Measurements from ENCODE around the gene AHNAK2. TPM values are rescaled to one million over a fixed set of nuclear protein-coding genes. Genes with fewer than 3 reads are reported as not detected.

The AHNAK2 gene
- total and polyA plus RNA-seq, 4 donors: 3.5 to 26.6 (median 8.1) TPM

DNA sequence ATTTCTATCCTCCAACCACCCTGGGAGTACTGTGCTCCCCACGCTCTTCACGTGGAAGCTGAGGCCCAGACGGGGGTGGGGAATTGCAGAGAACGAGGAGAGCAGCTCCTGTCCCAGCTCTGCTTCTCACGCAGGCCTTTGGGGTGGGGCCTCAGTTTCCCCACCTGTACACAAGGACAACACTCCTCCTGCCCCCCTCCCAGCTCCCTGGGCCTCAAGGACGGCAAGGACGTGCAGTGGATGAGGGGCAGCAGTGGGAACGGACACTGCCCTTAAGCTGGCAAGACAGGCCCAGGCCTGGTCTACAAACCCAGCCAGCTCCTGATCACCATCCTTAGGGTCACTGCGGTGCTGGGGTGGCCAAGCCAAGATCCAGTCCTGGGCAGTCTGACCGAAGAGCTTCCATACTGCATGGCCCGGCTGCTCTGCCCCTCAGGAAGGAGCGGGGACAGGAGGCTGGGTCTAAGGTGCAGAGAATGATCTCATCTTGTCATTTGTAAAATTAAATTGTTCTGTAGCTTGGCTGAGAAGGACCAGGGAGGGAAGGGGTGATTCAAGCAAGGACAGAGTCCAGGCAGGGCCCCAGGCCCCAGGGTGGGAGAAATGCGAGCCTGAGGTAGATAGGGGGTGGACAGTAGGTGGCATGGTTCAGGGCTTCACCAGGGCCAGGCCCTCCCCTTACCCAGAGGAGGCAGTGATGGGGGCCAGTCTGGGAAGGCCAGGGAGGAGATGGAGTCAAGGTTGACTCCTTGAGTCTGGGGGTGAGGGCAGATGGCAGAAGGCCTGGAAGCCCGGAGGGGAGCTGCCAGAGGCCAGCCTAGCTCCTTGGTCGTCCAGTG is 6.1 kb upstream of the AHNAK2 start:
- Histone ChIP-seq H3K27me3 (ENCODE audit: control insufficient read depth in 3 of 3, insufficient read depth in 3 of 3, low read length in 2 of 3) (no peaks in the 10 kb centered on the region), H3K9me3 (ENCODE audit: control insufficient read depth in 4 of 4, insufficient read depth in 3 of 4, low read length in 3 of 4) (no peaks in the 10 kb centered on the region), H3K4me3 (no peak overlapping the region), H3K27ac (ENCODE audit: low read depth in 1 of 2, low read length in 1 of 2) (peak overlapping the region in 1 of 2 donors; percentile 8), H3K9ac (ENCODE audit: insufficient read depth in 1 of 2, low read length in 2 of 2) (no peak overlapping the region), H3K36me3 (ENCODE audit: control insufficient read depth in 4 of 4, insufficient read depth in 4 of 4, low read length in 4 of 4) (peaks cover 0 to 2% (median 0%) of the 10 kb centered on the region in 4 donors), H3K4me1 (ENCODE audit: control insufficient read depth in 5 of 5, insufficient read depth in 5 of 5, low read length in 5 of 5) (peaks cover 0 to 13% (median 3%) of the 10 kb centered on the region in 5 donors)
- TF ChIP-seq, protein P1, sequence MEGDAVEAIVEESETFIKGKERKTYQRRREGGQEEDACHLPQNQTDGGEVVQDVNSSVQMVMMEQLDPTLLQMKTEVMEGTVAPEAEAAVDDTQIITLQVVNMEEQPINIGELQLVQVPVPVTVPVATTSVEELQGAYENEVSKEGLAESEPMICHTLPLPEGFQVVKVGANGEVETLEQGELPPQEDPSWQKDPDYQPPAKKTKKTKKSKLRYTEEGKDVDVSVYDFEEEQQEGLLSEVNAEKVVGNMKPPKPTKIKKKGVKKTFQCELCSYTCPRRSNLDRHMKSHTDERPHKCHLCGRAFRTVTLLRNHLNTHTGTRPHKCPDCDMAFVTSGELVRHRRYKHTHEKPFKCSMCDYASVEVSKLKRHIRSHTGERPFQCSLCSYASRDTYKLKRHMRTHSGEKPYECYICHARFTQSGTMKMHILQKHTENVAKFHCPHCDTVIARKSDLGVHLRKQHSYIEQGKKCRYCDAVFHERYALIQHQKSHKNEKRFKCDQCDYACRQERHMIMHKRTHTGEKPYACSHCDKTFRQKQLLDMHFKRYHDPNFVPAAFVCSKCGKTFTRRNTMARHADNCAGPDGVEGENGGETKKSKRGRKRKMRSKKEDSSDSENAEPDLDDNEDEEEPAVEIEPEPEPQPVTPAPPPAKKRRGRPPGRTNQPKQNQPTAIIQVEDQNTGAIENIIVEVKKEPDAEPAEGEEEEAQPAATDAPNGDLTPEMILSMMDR (IDR thresholded peaks at IDR 0.05; ENCODE audit: control extremely low read depth, extremely low read depth): no peak
- 92 to 95% methylated on average over 15 of the region's 15 CpGs for WGBS, 2 donors
- ATAC-seq (ENCODE audit: insufficient read depth, low FRiP score) (no peak), DNase-seq (no peak)

DNA sequence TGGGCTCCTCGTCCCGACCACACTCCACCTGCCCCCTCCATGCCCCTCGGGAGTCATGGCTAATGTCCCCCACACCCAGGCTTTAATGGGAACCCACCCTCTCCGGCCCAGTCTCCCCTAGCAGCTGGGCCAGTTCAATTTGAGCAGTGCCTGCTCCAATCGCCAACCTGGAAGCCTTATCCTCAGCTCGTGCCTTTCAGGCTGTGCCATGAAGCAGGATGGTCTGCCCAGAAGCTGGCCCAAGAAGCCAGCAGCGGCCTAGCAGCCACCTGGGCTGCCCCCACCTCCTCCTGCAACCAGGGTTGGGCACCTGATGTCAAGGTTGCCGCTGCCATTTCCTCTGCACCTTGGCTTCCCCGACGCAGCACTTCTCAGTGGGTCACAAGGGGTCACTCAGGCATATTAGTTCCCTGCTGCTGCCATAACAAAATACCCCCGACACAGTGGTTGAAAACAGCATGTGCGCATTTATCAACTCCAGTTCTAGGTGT is 5.1 kb upstream of the AHNAK2 start:
- Histone ChIP-seq H3K4me1 (ENCODE audit: control insufficient read depth in 5 of 5, insufficient read depth in 5 of 5, low read length in 5 of 5) (peaks cover 0 to 14% (median 3%) of the 10 kb centered on the region in 5 donors), H3K27me3 (ENCODE audit: control insufficient read depth in 3 of 3, insufficient read depth in 3 of 3, low read length in 2 of 3) (no peaks in the 10 kb centered on the region), H3K4me3 (no peak overlapping the region), H3K27ac (ENCODE audit: low read depth in 1 of 2, low read length in 1 of 2) (no peak overlapping the region), H3K9ac (ENCODE audit: insufficient read depth in 1 of 2, low read length in 2 of 2) (no peak overlapping the region), H3K9me3 (ENCODE audit: control insufficient read depth in 4 of 4, insufficient read depth in 3 of 4, low read length in 3 of 4) (no peaks in the 10 kb centered on the region), H3K36me3 (ENCODE audit: control insufficient read depth in 4 of 4, insufficient read depth in 4 of 4, low read length in 4 of 4) (no peaks in the 10 kb centered on the region)
- DNase-seq: no peak
- ATAC-seq (ENCODE audit: insufficient read depth, low FRiP score): no peak
- 83% methylated on average over 12 of the region's 12 CpGs for whole genome bisulfite sequencing, 2 donors
- TF ChIP-seq, protein P1 (IDR thresholded peaks at IDR 0.05; ENCODE audit: control extremely low read depth, extremely low read depth): no peak

DNA sequence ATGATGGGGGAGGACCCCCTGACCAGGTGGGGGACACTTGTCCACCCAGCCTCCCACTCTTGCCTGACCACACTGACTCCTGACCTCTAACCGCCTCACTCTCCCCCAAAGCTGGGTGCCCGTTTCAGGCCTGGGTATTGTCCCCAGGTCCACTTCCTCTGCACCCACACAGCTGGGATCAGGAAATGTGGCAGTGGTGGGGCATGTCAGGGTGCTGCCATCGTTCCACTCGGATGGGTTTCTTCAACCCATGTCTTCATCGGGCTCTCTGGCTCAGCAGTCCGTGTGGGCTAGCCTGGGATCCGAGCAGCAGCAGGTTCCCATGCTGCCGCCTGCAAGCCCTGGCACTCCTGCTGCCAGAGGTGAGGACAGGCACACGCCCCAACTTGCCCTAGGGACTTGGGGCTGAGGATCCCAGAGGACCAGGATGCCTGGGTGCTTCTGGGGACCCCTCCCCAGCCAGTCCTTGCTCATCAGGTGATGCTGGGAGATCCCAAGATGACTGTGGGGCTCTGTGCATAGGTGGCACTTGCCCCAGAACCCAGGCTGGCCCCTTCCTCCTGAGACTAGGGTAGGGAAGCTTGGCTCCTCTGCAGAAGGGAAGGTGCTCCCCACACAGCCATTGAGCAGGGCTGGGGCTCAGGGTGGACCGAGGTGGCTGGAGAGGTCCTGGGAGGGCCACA is 4.5 kb upstream of the AHNAK2 start:
- H3K9me3 ChIP-seq (ENCODE audit: control insufficient read depth in 4 of 4, insufficient read depth in 3 of 4, low read length in 3 of 4): no peaks in the 10 kb centered on the region
- H3K4me1 ChIP-seq (ENCODE audit: control insufficient read depth in 5 of 5, insufficient read depth in 5 of 5, low read length in 5 of 5): peaks cover 0 to 16% (median 3%) of the 10 kb centered on the region in 5 donors
- no peak overlapping the region for H3K9ac ChIP-seq (ENCODE audit: insufficient read depth in 1 of 2, low read length in 2 of 2)
- no peaks in the 10 kb centered on the region for H3K36me3 ChIP-seq (ENCODE audit: control insufficient read depth in 4 of 4, insufficient read depth in 4 of 4, low read length in 4 of 4)
- no peak overlapping the region for H3K4me3 ChIP-seq
- no peak for DNase-seq
- no peak overlapping the region for H3K27ac ChIP-seq (ENCODE audit: low read depth in 1 of 2, low read length in 1 of 2)
- 83 to 87% methylated on average over 10 of the region's 10 CpGs for WGBS, 2 donors
- TF ChIP-seq, protein P1 (IDR thresholded peaks at IDR 0.05; ENCODE audit: control extremely low read depth, extremely low read depth): no peak
- peaks cover 0 to under 1% (median 0%) of the 10 kb centered on the region in 3 donors for H3K27me3 ChIP-seq (ENCODE audit: control insufficient read depth in 3 of 3, insufficient read depth in 3 of 3, low read length in 2 of 3)
- no peak for ATAC-seq (ENCODE audit: insufficient read depth, low FRiP score)

Data from lung (tissue), 12 donors.